GM12874 (cell line): ENCODE data around the gene PRRT1.

Experiments used
- CTCF ChIP-seq: IDR thresholded peaks from 2 replicates; pipeline ENCODE4 v1.5.1; 2011; ENCODE audit warnings: low read depth, mild to moderate bottlenecking, control low read depth, low read length, moderate library complexity; ENCODE audit not compliant: insufficient read depth

PRRT1 gene

GRCh38 chr6:32123681-32124080, 28.1 kb downstream of the PRRT1 start:
- TF ChIP-seq CTCF, result no peak

GRCh38 chr6:32120573-32121059, 31.1 kb downstream of the PRRT1 start:
- TF ChIP-seq CTCF, result no peak

GRCh38 chr6:32118782-32119628, 32.7 kb downstream of the PRRT1 start:
- TF ChIP-seq CTCF, result peak; percentile 95

- no peak for TF ChIP-seq CTCF
Observed at GRCh38 chr6:32117461-32117860, 34.3 kb downstream of the PRRT1 start.

- peak; percentile 32; the same call in 1 of the 2 replicates for TF ChIP-seq CTCF
Observed at GRCh38 chr6:32116674-32117073, 35.1 kb downstream of the PRRT1 start.

GRCh38 chr6:32115623-32116022, 36.1 kb downstream of the PRRT1 start:
- no peak for TF ChIP-seq CTCF

GRCh38 chr6:32114796-32115195, 36.9 kb downstream of the PRRT1 start:
- TF ChIP-seq CTCF, result no peak
